ENCODE measurements around the gene PHLPP1.

Gene PHLPP1

DNA sequence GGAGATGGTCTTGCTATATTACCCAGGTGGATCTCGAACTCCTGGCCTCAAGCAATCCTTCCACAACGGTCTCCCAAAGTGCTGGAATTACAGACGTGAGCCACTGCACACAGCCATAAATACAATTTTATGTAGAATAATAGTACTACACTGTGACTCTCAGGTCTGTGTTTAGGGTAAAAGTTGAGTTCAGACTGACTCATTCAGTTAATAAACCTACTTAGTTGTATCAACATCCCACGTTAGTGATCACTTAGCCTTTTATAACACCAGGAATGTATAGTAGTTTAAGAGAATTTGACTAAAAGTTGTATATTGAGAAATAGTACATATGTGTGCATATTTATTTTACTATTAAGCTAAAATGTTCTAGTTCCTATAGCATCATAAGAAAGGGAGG, 237.5 kb downstream of the PHLPP1 start:
- no peak for DNase-seq

DNA sequence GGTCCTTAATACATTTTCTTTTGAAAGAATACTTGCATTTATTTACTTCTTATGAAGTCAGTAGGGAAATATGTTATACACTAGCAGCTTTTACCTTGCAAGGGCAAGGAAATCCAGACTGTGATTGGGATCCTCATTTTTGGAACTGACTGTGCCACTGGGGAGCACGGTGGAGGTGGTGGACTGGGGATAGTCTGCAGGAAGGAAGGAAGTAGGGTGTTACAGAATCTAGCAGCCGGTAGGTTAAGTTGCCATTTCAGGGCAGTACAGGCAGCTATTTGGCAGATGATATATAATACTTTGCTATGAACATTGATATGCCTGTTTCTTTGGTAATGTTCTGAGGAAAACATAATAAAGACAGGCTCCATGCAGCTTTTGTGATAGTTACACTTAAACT, 238.3 kb downstream of the PHLPP1 start:
- DNase-seq = no peak

- no peak for DNase-seq
Measured at GRCh38 chr18:62954366-62954765, 239.0 kb downstream of the PHLPP1 start.

GRCh38 chr18:62957885-62958472, 242.6 kb downstream of the PHLPP1 start:
- DNase-seq = peak; percentile 32

DNA sequence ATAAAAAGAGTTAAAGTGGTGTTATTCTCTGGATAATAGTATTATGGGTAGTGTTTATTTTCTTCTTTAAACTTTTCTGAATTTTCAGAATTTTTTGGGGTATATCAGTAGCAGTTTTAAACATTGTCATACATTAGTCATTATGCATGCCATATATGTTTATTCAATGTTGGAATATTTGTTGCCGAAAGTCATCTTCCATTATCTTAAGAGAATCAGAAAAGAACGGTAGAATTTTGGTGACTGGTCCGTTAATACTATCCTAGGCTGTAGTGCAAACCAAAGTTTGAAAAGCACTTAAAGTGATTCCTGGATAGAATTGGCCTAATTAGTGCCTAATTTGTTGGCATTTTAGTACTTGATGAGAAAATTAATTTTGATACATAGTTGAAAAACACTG, 244.1 kb downstream of the PHLPP1 start:
- DNase-seq = peak; percentile 11

DNA sequence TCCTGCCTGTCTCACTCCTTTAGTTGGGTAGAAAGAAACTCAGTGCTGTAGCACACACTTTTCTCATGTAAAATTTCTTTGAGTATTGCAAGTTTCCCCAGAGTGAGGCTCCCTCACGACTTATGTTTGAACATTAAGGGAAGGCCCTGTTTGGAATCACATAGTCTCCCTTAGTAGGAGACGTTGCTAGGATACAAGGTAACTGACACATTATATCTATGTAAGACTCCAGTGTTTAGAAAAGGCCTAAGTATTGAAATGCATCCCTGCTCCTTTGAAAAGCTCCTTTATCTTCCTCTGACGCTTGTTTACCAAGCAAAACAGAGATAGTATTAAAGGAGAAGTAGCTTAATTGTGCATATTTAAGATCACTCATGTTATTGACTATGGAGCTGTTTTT, 248.2 kb downstream of the PHLPP1 start:
- no peak for DNase-seq

DNA sequence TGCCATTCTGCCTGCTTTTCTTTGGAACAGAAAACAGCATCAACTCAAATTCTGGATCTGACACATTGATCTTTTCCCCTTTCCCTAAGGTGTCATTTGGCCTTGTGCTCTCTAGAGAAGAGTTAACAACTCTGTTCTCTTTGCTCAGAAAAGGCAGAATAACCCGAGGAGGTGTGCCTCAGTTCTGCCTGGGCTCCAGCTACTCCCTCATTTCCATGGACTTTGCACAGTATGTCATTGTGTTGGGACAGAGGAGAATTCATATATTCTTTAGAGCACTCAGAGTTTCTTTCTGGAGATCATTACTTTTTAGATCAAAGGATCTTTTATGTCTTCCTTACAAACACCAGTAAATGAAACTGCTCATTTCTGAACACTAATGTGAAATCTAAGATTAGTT, 249.1 kb downstream of the PHLPP1 start:
- no peak for DNase-seq

DNA sequence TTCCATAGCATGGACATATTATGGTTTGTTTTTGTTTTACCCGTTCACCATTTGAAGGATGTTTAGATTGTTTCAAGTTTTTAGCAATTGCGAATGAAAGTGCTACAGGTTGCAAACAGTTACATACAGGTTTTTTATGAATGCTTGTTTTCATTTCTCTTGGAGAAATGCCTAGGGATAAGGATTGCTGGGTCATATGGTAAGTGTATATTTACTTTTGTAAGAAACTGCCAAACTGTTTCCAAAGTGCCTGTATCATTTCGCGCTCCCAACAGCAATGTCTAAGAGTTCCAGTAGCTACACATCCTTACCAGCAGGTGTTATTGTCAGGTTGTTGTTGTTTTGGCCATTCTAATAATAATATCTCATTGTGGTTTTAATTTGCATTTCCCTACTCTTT, 251.7 kb downstream of the PHLPP1 start:
- DNase-seq = no peak

GRCh38 chr18:62973689-62974088, 258.3 kb downstream of the PHLPP1 start:
- DNase-seq = no peak

DNA sequence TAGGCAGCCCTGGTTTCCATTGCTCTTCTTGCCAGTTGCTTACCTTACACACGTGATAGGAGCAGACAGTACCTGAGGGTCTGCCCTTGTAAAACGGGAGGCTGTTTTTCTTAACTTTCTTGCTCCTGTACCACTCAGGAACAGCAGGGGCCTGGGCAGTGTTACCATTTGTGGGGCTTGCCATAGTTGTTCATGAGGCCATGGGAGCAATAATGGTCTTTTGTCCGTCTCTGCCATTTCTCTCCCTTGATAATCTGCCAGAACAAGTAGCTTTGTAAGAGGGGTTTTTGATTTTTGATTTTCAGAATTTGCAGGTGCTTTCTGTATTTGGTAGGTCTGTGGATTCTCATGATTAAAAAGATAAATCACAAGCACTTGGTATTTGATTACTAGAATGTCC, 259.0 kb downstream of the PHLPP1 start:
- no peak for DNase-seq

DNA sequence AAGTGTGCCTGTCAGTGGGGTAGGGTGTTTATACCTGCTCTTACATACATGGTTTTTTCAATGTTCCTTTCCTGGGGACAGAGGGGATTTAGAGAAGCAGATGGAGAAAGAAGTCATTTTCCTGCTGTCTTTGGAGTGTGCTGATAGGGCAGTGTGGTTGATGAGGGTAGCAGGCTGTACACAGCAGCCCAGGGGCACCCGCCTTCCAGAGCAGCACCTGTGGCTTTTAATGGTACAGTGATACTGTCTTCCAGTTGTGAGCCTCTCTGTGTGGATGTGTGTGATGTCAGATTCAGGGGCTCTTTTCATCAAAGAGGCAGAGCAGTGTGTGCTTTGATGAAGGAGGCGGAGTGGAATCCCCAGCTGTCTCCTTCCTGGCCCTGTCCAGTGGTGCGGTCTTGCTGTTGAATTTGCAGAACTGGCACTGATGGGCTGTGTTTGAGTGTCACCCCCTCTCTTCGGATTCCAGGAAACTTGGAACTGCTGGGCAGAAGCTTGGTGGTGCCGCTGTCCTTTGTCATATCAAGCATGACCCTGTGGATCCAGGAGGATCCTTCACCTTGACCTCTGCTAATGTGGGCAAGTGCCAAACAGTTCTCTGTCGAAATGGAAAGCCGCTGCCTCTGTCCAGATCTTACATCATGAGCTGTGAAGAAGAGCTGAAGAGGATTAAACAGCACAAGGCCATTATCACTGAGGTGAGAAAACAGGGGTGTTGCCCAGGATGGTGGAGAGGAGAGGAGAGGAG, 259.8 kb downstream of the PHLPP1 start:
- DNase-seq = no peak

DNA sequence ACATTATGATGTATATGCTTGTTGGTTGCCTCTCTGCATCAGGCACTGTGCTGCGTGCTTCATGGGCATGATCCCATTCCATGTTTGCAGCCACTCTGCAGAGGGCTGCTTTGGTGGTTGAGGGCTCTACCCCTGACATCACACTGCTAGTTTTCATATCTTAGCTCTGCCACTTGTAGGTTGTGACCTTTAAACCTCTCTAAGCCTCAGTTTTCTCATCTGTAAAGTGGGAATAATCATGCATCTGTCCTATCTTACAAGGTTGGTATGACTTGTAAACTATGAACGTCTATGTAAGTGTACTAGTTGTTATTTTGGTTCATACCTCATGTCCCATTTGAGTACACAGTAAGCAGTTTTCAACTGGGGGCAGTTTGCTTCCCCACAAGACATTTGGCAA, 260.4 kb downstream of the PHLPP1 start:
- DNase-seq = no peak

DNA sequence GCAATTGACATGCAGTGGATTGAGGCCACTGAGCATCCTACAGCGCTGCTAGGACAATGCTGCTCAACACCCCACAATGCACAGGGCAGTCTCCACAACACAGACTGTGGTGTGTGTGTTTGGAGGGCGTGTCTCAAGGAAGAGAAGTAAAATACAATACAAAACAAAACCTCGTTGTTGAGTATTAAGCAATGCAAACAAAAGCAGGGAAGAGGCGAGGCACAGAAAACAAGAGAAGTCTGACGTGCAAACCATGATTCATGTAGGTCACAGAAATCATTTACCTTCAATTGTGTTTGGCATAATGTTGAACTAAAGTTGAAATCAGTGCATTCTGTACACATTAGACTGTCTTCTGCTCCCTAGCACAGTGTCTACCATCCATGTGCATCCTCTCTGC, 260.9 kb downstream of the PHLPP1 start:
- DNase-seq = no peak

- no peak for DNase-seq
Measured at GRCh38 chr18:62977512-62977911, 262.2 kb downstream of the PHLPP1 start.

GRCh38 chr18:62978251-62979049, 263.1 kb downstream of the PHLPP1 start:
- no peak for DNase-seq

- DNase-seq = peak; percentile 23
Measured at GRCh38 chr18:62979176-62979575, 263.8 kb downstream of the PHLPP1 start.

DNA sequence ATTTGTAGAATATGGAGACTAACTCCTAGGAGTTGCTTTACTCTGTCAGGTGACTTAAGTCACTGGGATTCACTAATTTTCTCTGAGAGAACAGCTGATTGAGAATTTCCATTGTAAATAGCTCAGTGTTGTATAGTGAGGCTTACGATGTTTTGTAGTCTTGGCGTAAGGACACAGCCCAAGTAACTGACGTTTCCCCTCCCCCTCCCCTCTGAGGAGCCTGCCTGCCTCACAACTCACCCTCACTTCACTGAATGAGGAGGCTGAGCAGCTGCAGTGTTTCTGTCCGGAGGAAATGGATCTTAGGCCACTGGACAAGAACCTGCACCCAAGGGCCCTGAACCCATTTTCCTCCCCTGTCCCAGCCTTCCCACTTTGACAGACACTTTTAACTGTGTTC, 264.6 kb downstream of the PHLPP1 start:
- no peak for DNase-seq

- no peak for DNase-seq
Measured at GRCh38 chr18:62981566-62981965, 266.2 kb downstream of the PHLPP1 start.

DNA sequence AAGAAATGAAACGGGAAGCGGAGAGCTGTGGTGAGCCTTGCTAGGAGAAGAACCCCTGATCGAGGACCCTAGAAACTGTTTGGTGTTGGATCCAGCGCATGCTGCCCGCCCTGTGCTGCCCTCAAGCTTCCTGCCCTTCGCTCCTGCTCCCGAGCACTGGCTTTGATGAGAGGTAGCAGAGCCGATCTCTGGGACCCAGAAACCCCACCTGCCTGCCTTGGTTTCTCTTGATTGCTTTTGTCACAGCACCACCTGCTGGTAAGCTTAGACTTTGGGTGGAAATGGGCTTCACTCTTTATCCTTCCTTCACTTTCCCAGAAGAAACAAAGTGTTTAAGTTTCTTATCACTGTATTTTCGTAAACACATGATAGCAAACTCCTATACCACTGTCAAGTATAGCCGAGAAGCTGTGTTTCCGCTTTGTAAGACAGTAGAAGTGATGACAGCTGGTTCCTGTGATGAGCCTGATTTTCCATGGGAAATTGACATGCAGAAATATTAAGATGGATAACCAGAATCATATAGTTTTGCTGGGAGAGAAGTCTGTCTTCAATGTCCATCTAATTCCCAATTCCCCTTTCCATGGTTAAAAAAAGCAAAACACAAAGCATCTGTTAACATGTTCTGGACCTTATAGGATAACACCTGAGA, 267.4 kb downstream of the PHLPP1 start:
- DNase-seq = peak; percentile 54

DNA sequence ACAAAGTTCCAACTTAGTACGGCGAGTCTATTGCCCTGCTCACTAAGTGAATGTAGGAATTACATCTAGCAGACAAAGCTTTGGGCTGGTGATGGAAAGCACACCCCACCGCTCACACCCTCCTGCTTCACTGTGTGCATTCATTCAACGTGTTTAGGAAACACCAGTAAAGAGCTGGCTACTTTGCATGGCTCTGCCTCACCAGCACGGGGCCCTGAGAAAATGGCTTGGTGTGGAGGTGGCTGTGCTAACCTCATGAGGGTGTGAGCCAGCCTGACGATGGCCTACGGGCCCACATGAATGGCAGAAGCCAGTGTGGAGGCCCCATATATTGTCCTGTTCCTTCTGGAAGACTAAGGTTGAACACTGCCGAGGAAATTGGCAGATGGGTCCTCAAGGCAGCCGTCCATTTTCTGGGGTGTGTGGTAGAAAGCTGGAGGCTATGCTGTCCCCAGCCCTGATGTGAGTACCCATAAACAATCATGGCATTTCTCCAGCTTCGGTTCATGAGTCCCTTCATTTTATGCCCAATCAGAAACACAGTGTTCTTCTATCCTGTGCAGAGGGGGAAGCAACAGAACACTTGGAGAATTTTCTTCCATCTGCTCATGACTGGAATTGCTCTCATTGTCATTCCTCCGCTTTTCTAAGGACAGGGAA, 269.4 kb downstream of the PHLPP1 start:
- DNase-seq = no peak

- DNase-seq = no peak
Measured at GRCh38 chr18:62986490-62986889, 271.1 kb downstream of the PHLPP1 start.

DNA sequence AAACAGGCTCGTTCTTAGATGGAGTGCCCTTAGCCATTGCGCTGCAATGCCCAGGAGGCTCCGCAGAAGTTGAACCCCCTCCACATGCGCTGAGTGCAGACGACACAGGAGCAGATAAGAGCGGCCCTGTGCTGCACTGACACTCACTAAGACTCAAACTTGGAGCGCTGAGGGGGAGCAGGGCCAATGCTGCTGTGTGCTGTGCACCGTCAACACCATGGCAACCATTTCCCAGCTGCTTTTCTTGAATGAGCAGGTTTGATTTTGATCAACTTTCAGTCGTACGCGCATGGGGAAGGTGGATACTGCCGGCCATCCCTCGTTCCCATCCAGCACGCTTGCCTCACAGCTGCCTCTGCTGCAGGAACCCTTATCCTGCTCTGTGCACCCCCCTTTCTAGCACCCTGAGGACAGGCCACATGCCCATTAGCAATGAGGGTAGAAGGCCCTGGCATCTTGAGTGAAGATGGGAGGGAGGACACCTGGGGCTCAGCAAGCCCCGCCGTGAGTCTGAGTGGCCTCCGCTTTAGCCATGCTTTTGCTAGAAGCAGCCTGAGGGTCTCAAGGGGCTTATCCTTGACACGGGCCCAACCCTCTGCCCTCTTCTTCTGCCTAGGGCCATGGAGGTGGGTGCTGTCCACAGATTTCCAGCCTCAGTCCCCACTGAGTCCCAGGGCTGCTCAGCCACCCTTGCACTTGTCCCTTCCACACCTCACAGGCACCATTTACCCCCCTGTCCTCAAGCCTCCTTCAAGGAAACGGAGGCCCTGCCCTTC, 271.9 kb downstream of the PHLPP1 start:
- no peak for DNase-seq
